ENCODE data around the gene NCAM1. TPM values are rescaled to one million over a fixed set of nuclear protein-coding genes. Genes with fewer than 3 reads are reported as not detected.

The NCAM1 gene
- total RNA-seq, 4 donors from 2014 or later: 7.2 to 18.6 (median 14.4) TPM

DNA sequence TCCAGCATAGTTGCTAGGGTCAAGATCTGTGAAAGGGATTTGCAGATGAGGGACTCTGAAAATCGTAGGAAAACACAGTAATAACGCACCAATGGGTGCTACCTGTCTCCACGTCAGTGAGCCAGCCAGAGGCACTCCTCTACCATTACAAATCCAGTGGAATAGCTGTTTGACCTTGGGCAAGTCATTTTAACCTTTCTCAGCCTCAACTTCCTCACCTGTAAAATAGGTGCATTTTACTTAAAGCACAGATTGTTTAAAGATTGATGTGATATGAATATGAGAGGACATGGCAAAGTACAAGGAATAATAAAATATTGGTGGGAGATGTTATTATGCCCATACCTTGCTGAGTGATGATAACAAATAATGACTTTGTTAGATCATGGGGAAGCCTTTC is 205.1 kb downstream of the NCAM1 start:
- no peaks in the 10 kb centered on the region for H3K36me3 ChIP-seq
- no peak for TF ChIP-seq EP300 (IDR thresholded peaks at IDR 0.05; ENCODE audit: low read depth)
- TF ChIP-seq CTCF (IDR thresholded peaks at IDR 0.05): no peak
- no peak for TF ChIP-seq POLR2AphosphoS5 (IDR thresholded peaks at IDR 0.05)
- no peak for TF ChIP-seq POLR2A (IDR thresholded peaks at IDR 0.05)
- no peaks in the 10 kb centered on the region for H3K9me3 ChIP-seq
- H3K27ac ChIP-seq: no peak overlapping the region
- intact Hi-C loops (cut with DNase I; ENCODE audit: low total_unique reads) (loop anchor here (5.0 kb wide), 1 partner anchor 1749 kb away; no protein-coding TSS in a partner anchor), in situ Hi-C loops (cut with MboI; ENCODE audit: low pct_ligation_motif_present in 1 of 4, low pct_unique_long_range_greater_than_20kb in 1 of 4, low sequenced_read_pairs in 3 of 4) (no loop called here)
- DNase-seq: no peak
- H3K27me3 ChIP-seq: no peaks in the 10 kb centered on the region
- H3K4me1 ChIP-seq: peaks cover 6 to 16% (median 10%) of the 10 kb centered on the region in 4 donors
- 84 to 86% methylated on average over 3 of the region's 3 CpGs for WGBS, 2 donors (ENCODE audit: low coverage in 1 of 2)
- no peak overlapping the region for H3K4me3 ChIP-seq

DNA sequence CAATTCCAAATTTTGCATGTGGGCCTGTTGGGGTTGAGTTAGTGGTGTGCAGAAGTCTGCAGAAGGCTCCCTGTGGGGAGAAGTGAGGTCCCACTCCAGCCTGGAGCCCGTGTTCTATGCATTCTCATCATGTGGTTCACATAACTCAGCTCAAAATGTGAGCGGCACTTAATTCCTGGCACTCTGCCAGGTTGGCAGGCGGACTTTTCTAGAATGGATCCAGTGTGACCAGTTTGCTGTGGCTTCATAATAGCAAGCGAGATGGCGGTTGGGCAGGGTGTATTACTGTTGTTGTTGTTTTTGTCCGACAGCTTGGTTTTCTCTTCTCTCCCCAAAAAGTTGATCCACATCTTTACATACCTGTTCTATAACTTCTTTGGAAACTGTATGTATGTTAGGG is 206.4 kb downstream of the NCAM1 start:
- intact Hi-C loops (cut with DNase I; ENCODE audit: low total_unique reads) (loop anchor here (5.0 kb wide), 1 partner anchor 1750 kb away; no protein-coding TSS in a partner anchor), in situ Hi-C loops (cut with MboI; ENCODE audit: low pct_ligation_motif_present in 1 of 4, low pct_unique_long_range_greater_than_20kb in 1 of 4, low sequenced_read_pairs in 3 of 4) (no loop called here)
- Histone ChIP-seq H3K27ac (no peak overlapping the region), H3K4me3 (no peak overlapping the region), H3K27me3 (no peaks in the 10 kb centered on the region), H3K36me3 (no peaks in the 10 kb centered on the region), H3K9me3 (no peaks in the 10 kb centered on the region), H3K4me1 (peaks cover 0 to 3% (median 0%) of the 10 kb centered on the region in 4 donors)
- no peak for DNase-seq
- 80 to 87% methylated on average over 3 to 6 of the region's 6 CpGs for WGBS, 2 donors (ENCODE audit: low coverage in 1 of 2)
- no peak for TF ChIP-seq POLR2AphosphoS5 (IDR thresholded peaks at IDR 0.05)
- TF ChIP-seq CTCF (IDR thresholded peaks at IDR 0.05): no peak
- TF ChIP-seq EP300 (IDR thresholded peaks at IDR 0.05; ENCODE audit: low read depth): no peak
- no peak for TF ChIP-seq POLR2A (IDR thresholded peaks at IDR 0.05)

DNA sequence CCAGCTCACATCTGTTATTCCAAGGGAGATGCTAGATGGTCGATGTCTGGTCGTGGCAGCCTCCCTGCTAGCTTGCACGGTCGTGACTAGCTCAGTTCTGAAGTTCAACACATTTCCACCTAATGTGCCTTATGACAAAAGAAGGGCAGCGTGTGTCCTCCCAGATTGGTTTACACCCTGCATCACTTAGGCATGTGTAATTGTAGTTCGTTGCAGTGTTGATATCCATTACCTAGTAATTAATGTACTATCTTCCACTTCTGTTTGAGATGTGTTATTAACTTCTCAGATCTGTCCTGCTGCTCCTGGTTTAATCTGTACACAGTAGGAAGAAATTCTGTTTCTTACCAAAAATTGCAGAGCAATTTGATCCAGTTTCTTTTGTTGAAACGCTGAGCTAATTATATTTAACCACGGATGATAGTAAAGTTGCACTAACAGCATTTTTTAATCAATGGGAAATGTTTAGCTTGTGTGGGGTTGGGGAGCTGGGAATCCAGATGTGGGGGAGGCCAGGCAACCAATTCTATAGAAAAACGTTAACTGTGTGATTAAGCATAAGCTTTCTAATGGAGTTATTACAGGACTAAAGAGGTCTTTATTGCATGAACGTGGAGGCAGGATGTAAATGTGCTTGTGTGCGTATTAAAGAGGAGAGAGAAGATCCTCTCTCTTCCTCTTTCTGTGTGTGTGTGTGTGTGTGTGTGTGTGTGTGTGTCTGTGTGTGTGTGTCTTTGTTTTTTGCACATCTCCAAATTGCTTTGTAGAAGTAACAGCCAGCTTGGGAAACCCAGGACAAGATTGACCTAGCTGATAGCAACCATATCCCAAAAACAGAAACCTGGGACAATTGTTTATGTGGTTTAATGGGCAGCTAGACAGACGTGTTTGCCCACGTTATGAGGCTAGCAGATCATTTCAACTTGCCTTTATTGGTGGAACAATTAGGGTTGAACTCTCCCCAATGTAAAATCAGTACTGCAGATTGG is 207.4 kb downstream of the NCAM1 start:
- Histone ChIP-seq H3K4me3 (no peak overlapping the region), H3K9me3 (no peaks in the 10 kb centered on the region), H3K27me3 (no peaks in the 10 kb centered on the region), H3K4me1 (no peaks in the 10 kb centered on the region), H3K36me3 (no peaks in the 10 kb centered on the region), H3K27ac (no peak overlapping the region)
- 57 to 63% methylated on average over 10 to 13 of the region's 13 CpGs for WGBS, 2 donors (ENCODE audit: low coverage in 1 of 2)
- no peak for DNase-seq
- TF ChIP-seq CTCF (IDR thresholded peaks at IDR 0.05): no peak
- intact Hi-C loops (cut with DNase I; ENCODE audit: low total_unique reads) (loop anchor here (5.0 kb wide), 1 partner anchor 1751 kb away; no protein-coding TSS in a partner anchor), in situ Hi-C loops (cut with MboI; ENCODE audit: low pct_ligation_motif_present in 1 of 4, low pct_unique_long_range_greater_than_20kb in 1 of 4, low sequenced_read_pairs in 3 of 4) (no loop called here)

DNA sequence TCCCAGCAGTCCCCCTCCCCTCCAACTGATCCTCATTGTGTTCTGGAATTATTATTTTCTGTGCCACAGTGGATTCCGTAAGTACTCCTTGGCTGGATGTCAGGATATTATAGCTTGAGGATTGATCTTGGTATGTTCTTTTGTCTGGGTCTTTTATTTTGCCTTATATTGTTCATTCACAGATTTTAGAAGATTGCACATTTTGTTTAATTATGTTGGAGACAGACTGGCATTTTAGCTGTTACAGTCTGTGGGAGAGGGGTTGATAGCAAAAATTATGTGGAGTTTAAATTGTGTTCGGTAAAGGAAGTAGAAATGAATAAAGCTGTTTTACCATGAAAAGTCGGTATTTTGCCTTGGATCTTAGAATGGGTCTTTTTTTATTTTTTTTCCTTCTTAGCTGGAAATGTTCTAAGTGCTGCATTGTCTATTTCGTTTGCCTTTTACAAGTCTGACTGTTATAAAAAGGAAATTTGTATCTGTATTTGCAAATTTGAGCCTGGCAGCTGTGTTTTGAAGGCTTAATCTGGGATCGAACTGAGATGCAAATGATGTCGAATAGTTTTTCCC is 211.2 kb downstream of the NCAM1 start:
- no peaks in the 10 kb centered on the region for H3K27me3 ChIP-seq
- H3K4me1 ChIP-seq: no peaks in the 10 kb centered on the region
- WGBS, 2 donors (ENCODE audit: low coverage in 1 of 2): 68 to 73% methylated on average over 6 of the region's 6 CpGs
- no peak for TF ChIP-seq CTCF (IDR thresholded peaks at IDR 0.05)
- no peak for TF ChIP-seq EP300 (IDR thresholded peaks at IDR 0.05; ENCODE audit: low read depth)
- TF ChIP-seq POLR2AphosphoS5 (IDR thresholded peaks at IDR 0.05): no peak
- no peak for TF ChIP-seq POLR2A (IDR thresholded peaks at IDR 0.05)
- no peak overlapping the region for H3K4me3 ChIP-seq
- intact Hi-C loops (cut with DNase I; ENCODE audit: low total_unique reads): no loop called here
- H3K36me3 ChIP-seq: no peaks in the 10 kb centered on the region
- in situ Hi-C loops (cut with MboI; ENCODE audit: low pct_ligation_motif_present in 1 of 4, low pct_unique_long_range_greater_than_20kb in 1 of 4, low sequenced_read_pairs in 3 of 4): loop anchor here in 1 of 4 donors (10.0 kb wide), 1 partner anchor 58 kb away; no protein-coding TSS in a partner anchor
- no peaks in the 10 kb centered on the region for H3K9me3 ChIP-seq
- DNase-seq: no peak
- H3K27ac ChIP-seq: no peak overlapping the region

Data from transverse colon (tissue), 4 donors.